ENCODE measurements around the gene METTL24.
"Not testable (repeated sequence)": the region's sequence is repeated elsewhere in the genome, so short reads cannot be mapped to it uniquely, and the experiment has no call there.

METTL24 gene

DNA sequence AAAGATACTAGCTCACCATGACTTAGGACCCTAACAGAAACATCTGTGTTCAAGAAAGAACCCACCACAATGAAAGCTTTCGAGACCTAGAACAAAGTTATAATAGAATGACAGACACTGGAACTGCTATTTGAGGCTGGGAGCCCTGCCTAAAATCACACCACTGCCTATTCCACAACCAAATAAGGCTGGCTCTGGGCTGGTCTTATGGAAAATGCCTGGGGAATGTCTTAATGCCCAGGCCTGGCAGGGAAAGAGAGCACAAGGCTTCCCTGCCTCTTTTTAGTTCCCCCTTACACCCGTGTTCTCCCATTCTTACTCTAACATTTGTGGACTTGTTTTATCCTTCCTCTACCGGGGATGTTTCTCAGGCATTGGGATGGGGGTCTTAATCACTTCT, 5.6 kb upstream of the METTL24 start:
- no peak for DNase-seq (ENCODE audit: low read depth in 3 of 3, low spot score in 1 of 3)

- no peak for DNase-seq (ENCODE audit: low read depth in 3 of 3, low spot score in 1 of 3)
These were observed 2.5 kb upstream of the METTL24 start for GRCh38 chr6:110360676-110361075.

GRCh38 chr6:110359556-110359955, 1.4 kb upstream of the METTL24 start:
- DNase-seq (ENCODE audit: low read depth in 3 of 3, low spot score in 1 of 3) = no peak

DNA sequence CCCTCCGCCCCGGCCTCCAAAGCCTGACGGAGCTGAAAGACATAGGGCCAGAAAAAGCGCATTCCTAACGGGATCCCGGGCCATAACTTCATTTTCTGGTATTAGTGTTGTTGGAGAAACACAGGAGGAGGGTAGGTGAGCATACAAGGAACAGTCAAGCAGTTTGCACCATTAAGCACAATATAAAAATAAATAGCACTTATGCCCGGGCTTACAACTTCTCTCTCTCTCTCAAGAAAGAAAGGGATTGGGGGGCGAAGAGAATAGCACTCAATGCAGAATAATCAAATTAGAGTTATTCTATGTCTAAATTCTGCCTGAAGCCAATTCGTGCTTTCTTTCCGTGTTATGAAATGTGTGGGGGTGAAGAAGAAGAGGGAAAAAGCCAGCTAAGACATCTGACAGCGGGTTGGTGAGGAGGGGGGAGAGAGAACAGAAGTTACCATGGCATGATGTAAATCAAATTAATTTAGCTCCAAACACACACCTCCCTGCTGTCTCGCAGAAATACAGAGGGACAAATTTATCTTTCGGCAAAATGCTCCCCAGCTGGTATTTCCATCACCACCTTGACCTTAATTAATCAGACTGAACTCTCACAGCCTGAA, 508 bp upstream of the METTL24 start:
- DNase-seq (ENCODE audit: low read depth in 3 of 3, low spot score in 1 of 3) = no peak

DNA sequence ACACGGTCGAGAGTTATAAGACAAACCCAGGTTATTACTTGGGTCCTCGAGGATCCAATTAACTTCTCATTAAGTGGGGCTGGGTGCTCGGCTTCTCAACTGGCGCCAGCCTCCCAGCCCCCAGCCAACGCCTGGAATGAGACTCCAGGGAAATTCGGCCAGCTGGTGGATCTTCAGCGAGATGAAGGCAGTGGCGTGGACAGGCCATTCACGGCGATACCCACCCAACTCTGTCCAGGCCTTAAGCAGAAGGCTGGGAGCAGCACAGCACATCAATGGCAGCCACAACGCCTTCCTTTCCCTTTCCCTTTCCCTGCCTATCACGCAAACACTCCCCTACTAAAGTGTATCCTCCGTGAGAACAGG, 868 bp downstream of the METTL24 start:
- DNase-seq (ENCODE audit: low read depth in 3 of 3, low spot score in 1 of 3) = no peak

GRCh38 chr6:110356778-110357177, 1.4 kb downstream of the METTL24 start:
- DNase-seq (ENCODE audit: low read depth in 3 of 3, low spot score in 1 of 3) = no peak

GRCh38 chr6:110355727-110356126, 2.4 kb downstream of the METTL24 start:
- no peak for DNase-seq (ENCODE audit: low read depth in 3 of 3, low spot score in 1 of 3)

DNA sequence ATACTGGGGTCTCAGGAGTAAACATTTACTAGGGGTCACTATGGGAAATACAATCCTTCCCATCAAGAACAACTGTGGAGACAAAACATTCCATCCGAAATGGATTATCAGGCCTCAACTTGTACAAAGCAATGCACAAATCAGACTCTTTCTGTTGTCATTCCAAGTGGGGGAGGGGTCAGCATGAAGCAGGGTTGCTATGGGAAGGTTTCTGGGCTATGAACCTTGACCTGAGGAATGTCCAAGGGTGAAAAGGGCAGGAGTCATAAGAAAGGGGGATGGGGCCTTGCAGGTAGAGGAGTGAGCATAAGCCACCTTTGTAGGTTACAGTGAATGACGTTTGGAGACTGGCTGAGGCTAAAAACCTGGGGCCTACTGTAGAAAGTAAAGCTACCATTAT, 3.1 kb downstream of the METTL24 start:
- DNase-seq (ENCODE audit: low read depth in 3 of 3, low spot score in 1 of 3) = no peak

DNA sequence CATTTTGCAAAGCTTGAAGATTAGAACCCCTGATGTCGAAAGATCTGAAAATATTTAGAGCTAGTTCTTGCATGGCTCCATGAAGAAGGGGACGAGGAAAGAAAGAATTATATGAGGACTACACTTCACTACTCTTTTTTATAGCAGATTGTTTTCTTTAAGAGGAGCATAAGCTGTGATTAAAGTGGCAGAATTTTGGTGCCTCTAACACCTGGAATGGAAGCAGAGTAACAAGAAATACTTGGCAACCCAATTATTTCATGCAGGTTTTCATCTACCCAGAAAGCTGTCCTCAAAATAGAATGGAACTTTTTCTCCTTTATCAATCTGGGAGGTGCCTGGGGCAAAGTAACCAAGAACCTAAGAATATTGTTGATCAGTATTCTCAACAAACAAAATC, 4.0 kb downstream of the METTL24 start:
- DNase-seq (ENCODE audit: low read depth in 3 of 3, low spot score in 1 of 3) = no peak

- DNase-seq (ENCODE audit: low read depth in 3 of 3, low spot score in 1 of 3) = no peak
These were observed 4.6 kb downstream of the METTL24 start for GRCh38 chr6:110353457-110354001.

DNA sequence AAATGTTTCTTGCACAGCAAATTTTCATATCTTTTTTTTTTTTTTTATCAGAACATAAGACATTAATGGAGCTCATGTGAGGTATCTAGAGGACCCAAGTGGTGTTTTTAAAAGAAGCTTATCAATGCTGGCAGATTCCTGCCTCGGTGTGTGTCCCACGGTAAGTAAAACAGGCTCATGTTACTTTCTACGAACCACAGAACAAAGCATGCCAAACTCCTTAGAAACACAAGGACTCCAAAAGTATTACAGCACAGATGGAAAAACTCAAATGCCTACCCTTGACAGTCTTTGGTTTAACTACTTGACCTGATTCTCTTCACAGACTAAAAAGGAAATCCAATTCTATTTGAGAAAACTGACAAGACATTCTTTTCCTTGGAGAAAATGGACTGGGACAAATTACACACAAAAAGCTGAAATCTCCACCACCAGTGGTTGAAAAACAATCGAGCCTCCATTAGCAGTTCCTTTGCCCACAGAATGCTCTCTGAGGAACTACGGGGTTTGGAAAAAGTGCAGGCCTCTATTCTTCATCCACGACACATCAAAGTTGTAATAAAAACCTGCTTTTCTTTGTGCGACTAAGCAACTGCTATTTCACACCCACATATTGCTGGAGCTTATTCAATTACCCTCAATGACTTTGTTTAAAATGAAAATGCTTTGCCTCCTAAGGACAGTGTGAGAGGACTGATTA, 5.4 kb downstream of the METTL24 start:
- no peak for DNase-seq (ENCODE audit: low read depth in 3 of 3, low spot score in 1 of 3)

DNA sequence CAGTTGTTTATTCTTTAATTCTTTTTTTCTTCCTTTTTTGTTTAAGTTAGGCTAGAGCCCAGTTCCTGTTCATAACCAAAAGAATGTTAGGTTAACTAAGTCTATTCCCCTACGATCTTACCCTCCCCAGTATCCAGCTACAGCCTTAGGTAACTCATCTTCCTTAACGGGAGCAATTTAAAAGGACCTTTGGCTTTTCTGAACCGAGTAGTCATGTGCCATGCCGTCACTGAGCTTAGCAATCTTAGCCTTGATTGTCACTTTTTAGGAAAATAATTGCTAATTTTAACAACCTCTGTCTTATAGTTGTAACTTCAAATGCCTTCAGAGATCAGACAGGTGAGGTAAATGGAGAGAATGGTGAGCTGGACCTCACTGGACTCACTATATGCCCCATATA, 6.2 kb downstream of the METTL24 start:
- no peak for DNase-seq (ENCODE audit: low read depth in 3 of 3, low spot score in 1 of 3)

DNA sequence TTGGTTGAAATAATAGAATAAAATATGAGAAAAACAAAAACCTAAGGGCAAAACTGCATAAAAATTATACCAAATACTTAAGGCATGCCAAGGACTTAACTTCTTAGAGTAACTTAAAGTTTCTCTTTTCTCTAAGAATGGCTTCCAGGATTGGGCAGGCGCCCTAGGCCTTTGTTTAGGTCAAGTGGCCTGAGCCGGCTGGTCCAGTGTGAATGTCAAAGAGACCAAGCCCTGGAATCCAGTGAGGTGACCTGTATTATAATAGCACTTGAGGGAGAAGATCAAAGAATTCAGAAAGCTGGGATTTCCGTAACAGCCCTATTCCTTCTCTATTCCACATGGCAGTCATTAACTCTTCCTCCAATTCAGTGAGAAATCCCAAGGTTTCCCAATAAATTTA, 6.6 kb downstream of the METTL24 start:
- no peak for DNase-seq (ENCODE audit: low read depth in 3 of 3, low spot score in 1 of 3)

GRCh38 chr6:110350593-110350992, 7.6 kb downstream of the METTL24 start:
- DNase-seq (ENCODE audit: low read depth in 3 of 3, low spot score in 1 of 3) = not testable (repeated sequence)

DNA sequence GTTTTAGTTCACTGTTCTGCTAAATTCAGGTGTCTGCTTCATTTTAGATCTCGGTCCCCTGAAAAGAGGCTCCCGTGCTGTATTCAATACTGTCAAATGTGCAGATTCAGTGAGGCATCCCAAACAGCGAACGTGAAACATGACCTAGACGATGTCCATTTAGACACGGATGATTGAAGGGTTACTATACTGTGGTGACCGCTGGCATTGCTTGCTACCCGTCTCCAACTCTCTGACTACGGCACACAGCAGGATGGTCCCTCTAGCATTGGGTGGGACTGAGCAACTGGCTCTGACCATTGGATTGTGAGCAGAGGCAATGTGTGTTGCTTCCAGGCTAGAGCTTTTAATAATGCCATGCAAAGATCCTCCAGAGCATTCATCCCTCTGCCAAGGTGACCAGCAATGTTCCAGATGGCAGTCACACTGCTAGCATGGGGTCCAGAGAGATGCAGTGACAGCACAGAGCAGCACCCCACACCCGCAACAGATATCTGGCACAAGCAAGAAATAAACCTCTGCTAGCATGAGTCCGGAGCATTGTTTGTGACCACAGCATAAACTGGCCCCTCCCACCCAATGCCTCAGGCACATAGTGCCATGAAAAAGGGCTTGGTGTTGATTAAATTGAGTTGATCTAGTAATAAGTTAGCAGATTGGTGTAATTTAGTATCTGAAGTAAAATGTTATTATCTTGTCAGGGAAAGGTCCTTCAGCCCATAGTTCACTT, 9.0 kb downstream of the METTL24 start:
- DNase-seq (ENCODE audit: low read depth in 3 of 3, low spot score in 1 of 3) = no peak

- no peak for DNase-seq (ENCODE audit: low read depth in 3 of 3, low spot score in 1 of 3)
These were observed 13.1 kb downstream of the METTL24 start for GRCh38 chr6:110345025-110345424.

GRCh38 chr6:110342759-110343158, 15.4 kb downstream of the METTL24 start:
- DNase-seq (ENCODE audit: low read depth in 3 of 3, low spot score in 1 of 3) = no peak

GRCh38 chr6:110341663-110342596, 16.2 kb downstream of the METTL24 start:
- DNase-seq (ENCODE audit: low read depth in 3 of 3, low spot score in 1 of 3) = no peak

GRCh38 chr6:110341067-110341466, 17.1 kb downstream of the METTL24 start:
- no peak for DNase-seq (ENCODE audit: low read depth in 3 of 3, low spot score in 1 of 3)

DNA sequence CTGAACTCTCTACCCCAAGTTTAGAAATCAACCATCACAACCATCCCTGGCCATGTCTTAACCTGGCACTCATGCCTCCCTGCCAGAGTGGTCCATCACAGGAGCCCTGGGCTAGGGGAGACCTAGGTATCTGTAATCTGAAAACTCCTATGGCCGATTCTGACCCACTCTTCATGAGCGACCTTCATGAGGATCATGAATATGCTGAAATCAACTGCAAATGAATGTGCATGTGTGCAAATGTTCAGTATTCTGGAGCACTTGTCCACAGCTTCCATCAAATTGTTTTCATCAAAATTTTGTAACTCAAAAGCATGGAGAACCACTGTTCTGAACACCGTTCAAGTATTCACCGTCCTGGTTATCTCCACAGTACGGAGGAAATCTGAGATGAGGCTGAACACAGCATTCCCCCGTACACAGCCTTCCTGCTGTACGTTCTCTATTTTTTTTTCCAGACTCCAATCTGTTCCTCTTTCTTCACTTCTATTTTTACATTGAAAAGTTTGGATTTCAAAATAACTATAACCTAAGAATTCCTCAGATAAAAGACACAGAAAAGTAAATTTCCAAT, 17.7 kb downstream of the METTL24 start:
- no peak for DNase-seq (ENCODE audit: low read depth in 3 of 3, low spot score in 1 of 3)

Data from stimulated activated CD4-positive, alpha-beta T cell treated with anti-CD3 and anti-CD28 coated beads, TNF-alpha, amount 100 ng/mL, for 1 hour (primary cell).